ENCODE measurements around the gene TMPRSS4. TPM values are rescaled to one million over a fixed set of nuclear protein-coding genes. Genes with fewer than 3 reads are reported as not detected.

Gene TMPRSS4
- total and polyA plus RNA-seq, 4 donors, result 0.08 to 0.33 (median 0.24) TPM; not detected in 1

DNA sequence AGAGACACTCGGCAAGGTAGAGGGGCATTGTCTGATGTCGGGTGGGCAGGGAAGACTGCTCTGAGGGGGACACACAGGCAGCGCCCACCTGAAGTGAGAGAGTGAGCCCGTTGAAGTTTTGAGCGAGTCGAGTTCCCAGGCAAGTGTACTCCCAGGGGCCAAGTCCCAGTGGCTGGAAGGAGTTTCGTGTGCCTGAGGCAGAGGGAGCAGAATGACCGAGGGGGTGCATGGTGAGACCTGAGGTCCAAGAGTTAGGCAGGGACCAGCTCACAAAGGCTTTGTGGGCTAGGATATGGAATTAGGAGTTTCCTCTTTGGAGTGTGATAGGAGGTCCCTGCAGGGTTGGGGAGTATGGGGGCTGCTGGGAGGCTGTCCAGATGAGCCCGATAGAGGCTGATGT lies 93.4 kb downstream of the TMPRSS4 start:
- no peak overlapping the region for H3K27ac ChIP-seq (ENCODE audit: low read depth in 1 of 2, low read length in 2 of 2)
- H3K9ac ChIP-seq (ENCODE audit: low read depth in 1 of 2, low read length in 2 of 2), result no peak overlapping the region
- peaks cover 0 to 9% (median 3%) of the 10 kb centered on the region in 4 donors for H3K4me1 ChIP-seq (ENCODE audit: control insufficient read depth in 4 of 4, insufficient read depth in 4 of 4, low read length in 3 of 4)
- no peaks in the 10 kb centered on the region for H3K27me3 ChIP-seq (ENCODE audit: control insufficient read depth in 4 of 4, insufficient read depth in 4 of 4, low read length in 3 of 4)
- no peaks in the 10 kb centered on the region for H3K9me3 ChIP-seq (ENCODE audit: control insufficient read depth in 4 of 4, low read length in 3 of 4)
- DNase-seq (ENCODE audit: low spot score), result no peak
- H3K36me3 ChIP-seq (ENCODE audit: control insufficient read depth in 4 of 4, insufficient read depth in 3 of 4, low read depth in 1 of 4, low read length in 3 of 4), result no peaks in the 10 kb centered on the region
- WGBS, result 82% methylated on average over 9 of the region's 9 CpGs
- TF ChIP-seq HNF4A (conservative IDR thresholded peaks at IDR 0.05) (no peak), NR2F2 (IDR thresholded peaks at IDR 0.05) (no peak), JUND (IDR thresholded peaks at IDR 0.05) (no peak), RAD21 (IDR thresholded peaks at IDR 0.05) (no peak), SP1 (IDR thresholded peaks at IDR 0.05) (no peak), RXRA (IDR thresholded peaks at IDR 0.05) (no peak), HNF4G (IDR thresholded peaks at IDR 0.05) (no peak), EGR1 (IDR thresholded peaks at IDR 0.05; ENCODE audit: low read depth in 2 of 2) (no peak), TAF1 (conservative IDR thresholded peaks at IDR 0.05) (no peak), FOXA2 (IDR thresholded peaks at IDR 0.05) (no peak), ATF3 (IDR thresholded peaks at IDR 0.05) (no peak), GABPA (IDR thresholded peaks at IDR 0.05 in 1 of 2, conservative IDR thresholded peaks at IDR 0.05 in 1 of 2) (no peak)
- no peak overlapping the region for H3K4me3 ChIP-seq (ENCODE audit: low read depth in 1 of 3, low read length in 3 of 3)

DNA sequence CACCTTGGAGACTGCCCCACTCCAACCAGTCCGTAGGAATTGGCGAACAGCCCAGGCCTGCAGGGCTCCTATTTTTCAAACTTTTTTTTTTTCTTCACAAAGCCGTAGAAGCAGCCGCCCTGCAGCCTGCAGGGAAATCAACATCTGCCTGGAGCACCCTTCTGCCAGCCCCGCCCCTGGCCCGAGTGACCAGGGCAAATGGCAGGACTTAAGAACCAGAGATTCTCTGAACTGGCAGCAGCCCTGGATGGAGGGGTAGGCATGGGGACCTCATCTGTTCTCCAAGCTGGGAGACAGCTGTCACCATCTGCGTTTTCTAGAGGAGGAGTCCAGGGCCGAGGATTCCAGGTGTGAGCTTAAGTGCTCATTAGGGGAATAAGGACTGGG lies 94.0 kb downstream of the TMPRSS4 start:
- H3K36me3 ChIP-seq (ENCODE audit: control insufficient read depth in 4 of 4, insufficient read depth in 3 of 4, low read depth in 1 of 4, low read length in 3 of 4), result no peaks in the 10 kb centered on the region
- no peak overlapping the region for H3K4me3 ChIP-seq (ENCODE audit: low read depth in 1 of 3, low read length in 3 of 3)
- no peak for DNase-seq (ENCODE audit: low spot score)
- WGBS, result 53% methylated on average over 8 of the region's 8 CpGs
- peaks cover 0 to 10% (median 5%) of the 10 kb centered on the region in 4 donors for H3K4me1 ChIP-seq (ENCODE audit: control insufficient read depth in 4 of 4, insufficient read depth in 4 of 4, low read length in 3 of 4)
- H3K9ac ChIP-seq (ENCODE audit: low read depth in 1 of 2, low read length in 2 of 2), result no peak overlapping the region
- H3K27me3 ChIP-seq (ENCODE audit: control insufficient read depth in 4 of 4, insufficient read depth in 4 of 4, low read length in 3 of 4), result no peaks in the 10 kb centered on the region
- TF ChIP-seq, protein P1, sequence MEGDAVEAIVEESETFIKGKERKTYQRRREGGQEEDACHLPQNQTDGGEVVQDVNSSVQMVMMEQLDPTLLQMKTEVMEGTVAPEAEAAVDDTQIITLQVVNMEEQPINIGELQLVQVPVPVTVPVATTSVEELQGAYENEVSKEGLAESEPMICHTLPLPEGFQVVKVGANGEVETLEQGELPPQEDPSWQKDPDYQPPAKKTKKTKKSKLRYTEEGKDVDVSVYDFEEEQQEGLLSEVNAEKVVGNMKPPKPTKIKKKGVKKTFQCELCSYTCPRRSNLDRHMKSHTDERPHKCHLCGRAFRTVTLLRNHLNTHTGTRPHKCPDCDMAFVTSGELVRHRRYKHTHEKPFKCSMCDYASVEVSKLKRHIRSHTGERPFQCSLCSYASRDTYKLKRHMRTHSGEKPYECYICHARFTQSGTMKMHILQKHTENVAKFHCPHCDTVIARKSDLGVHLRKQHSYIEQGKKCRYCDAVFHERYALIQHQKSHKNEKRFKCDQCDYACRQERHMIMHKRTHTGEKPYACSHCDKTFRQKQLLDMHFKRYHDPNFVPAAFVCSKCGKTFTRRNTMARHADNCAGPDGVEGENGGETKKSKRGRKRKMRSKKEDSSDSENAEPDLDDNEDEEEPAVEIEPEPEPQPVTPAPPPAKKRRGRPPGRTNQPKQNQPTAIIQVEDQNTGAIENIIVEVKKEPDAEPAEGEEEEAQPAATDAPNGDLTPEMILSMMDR (IDR thresholded peaks at IDR 0.05; ENCODE audit: low read depth, low read length, missing input control), result no peak
- no peak for TF ChIP-seq FOXA1 (IDR thresholded peaks at IDR 0.05)
- TF ChIP-seq MAX (IDR thresholded peaks at IDR 0.05), result no peak
- no peak for TF ChIP-seq FOXA2 (IDR thresholded peaks at IDR 0.05)
- TF ChIP-seq JUND (IDR thresholded peaks at IDR 0.05), result no peak
- TF ChIP-seq, protein P2, sequence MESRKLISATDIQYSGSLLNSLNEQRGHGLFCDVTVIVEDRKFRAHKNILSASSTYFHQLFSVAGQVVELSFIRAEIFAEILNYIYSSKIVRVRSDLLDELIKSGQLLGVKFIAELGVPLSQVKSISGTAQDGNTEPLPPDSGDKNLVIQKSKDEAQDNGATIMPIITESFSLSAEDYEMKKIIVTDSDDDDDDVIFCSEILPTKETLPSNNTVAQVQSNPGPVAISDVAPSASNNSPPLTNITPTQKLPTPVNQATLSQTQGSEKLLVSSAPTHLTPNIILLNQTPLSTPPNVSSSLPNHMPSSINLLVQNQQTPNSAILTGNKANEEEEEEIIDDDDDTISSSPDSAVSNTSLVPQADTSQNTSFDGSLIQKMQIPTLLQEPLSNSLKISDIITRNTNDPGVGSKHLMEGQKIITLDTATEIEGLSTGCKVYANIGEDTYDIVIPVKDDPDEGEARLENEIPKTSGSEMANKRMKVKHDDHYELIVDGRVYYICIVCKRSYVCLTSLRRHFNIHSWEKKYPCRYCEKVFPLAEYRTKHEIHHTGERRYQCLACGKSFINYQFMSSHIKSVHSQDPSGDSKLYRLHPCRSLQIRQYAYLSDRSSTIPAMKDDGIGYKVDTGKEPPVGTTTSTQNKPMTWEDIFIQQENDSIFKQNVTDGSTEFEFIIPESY (IDR thresholded peaks at IDR 0.05), result no peak
- no peak for TF ChIP-seq NR2F2 (IDR thresholded peaks at IDR 0.05)
- TF ChIP-seq REST (IDR thresholded peaks at IDR 0.05), result no peak
- TF ChIP-seq RAD21 (IDR thresholded peaks at IDR 0.05), result no peak
- TF ChIP-seq GABPA (IDR thresholded peaks at IDR 0.05 in 1 of 2, conservative IDR thresholded peaks at IDR 0.05 in 1 of 2), result no peak
- TF ChIP-seq EGR1 (IDR thresholded peaks at IDR 0.05; ENCODE audit: low read depth in 2 of 2), result no peak
- no peak for TF ChIP-seq RXRA (IDR thresholded peaks at IDR 0.05)
- no peak for TF ChIP-seq HNF4A (conservative IDR thresholded peaks at IDR 0.05)
- no peak for TF ChIP-seq HNF4G (IDR thresholded peaks at IDR 0.05)
- H3K9me3 ChIP-seq (ENCODE audit: control insufficient read depth in 4 of 4, low read length in 3 of 4), result no peaks in the 10 kb centered on the region
- H3K27ac ChIP-seq (ENCODE audit: low read depth in 1 of 2, low read length in 2 of 2), result no peak overlapping the region
